ENCODE results near the gene NET1.

GRCh38 chr10:5503477-5503835, 91.1 kb downstream of the NET1 start:
- TF ChIP-seq EZH2phosphoT487 (IDR thresholded peaks at IDR 0.05; ENCODE audit: borderline replicate concordance, low read depth, low read length) (no peak), CTCF (conservative IDR thresholded peaks at IDR 0.05; ENCODE audit: low read length) (no peak)

Data from OCI-LY7 (cell line).